ENCODE data around the gene CRLF2.
"Not testable (repeated sequence)": the region's sequence is repeated elsewhere in the genome, so short reads cannot be mapped to it uniquely, and the experiment has no call there.

CRLF2 gene

GRCh38 chrX:1165535-1166196, 46.8 kb downstream of the CRLF2 start:
- no peak for DNase-seq

- no peak for DNase-seq
These were observed 47.8 kb downstream of the CRLF2 start for GRCh38 chrX:1164322-1165288.

GRCh38 chrX:1163231-1163630, 49.2 kb downstream of the CRLF2 start:
- DNase-seq: no peak

- DNase-seq: no peak
These were observed 50.1 kb downstream of the CRLF2 start for GRCh38 chrX:1162119-1162916.

GRCh38 chrX:1159548-1159947, 52.9 kb downstream of the CRLF2 start:
- DNase-seq: no peak

GRCh38 chrX:1156681-1157455, 55.6 kb downstream of the CRLF2 start:
- DNase-seq: not testable (repeated sequence)

GRCh38 chrX:1153940-1154339, 58.5 kb downstream of the CRLF2 start:
- no peak for DNase-seq

GRCh38 chrX:1152090-1152489, 60.4 kb downstream of the CRLF2 start:
- no peak for DNase-seq

GRCh38 chrX:1151378-1152077, 60.9 kb downstream of the CRLF2 start:
- DNase-seq: no peak

GRCh38 chrX:1150569-1151347, 61.7 kb downstream of the CRLF2 start:
- no peak for DNase-seq

- DNase-seq: no peak
These were observed 64.6 kb downstream of the CRLF2 start for GRCh38 chrX:1147611-1148515.

GRCh38 chrX:1144293-1144692, 68.2 kb downstream of the CRLF2 start:
- no peak for DNase-seq

Data from NCI-H526 treated with DMSO at 0.1 percent for 48 hours (cell line).